Uterus (tissue), 2 donors: ENCODE measurements around the gene NOTCH1.

Experiments
- CTCF ChIP-seq, 4 experiments: fragments of 200-600 bp in 2 of 4; fragments of 450-650 bp in 2 of 4; sonication (generic) in 2 of 4; IDR thresholded peaks; one replicate each; pipeline ENCODE4 v1.5.1; 2016 to 2019; ENCODE audit warnings: antibody characterized with exemption in 4 of 4, mild to moderate bottlenecking in 2 of 4, moderate library complexity in 1 of 4
- POLR2A ChIP-seq, 2 donors: fragments of 450-650 bp; IDR thresholded peaks; one replicate each; pipeline ENCODE4 v1.6.1; 2016; ENCODE audit warnings: antibody characterized with exemption in 2 of 2, mild to moderate bottlenecking in 1 of 2, moderate library complexity in 1 of 2

GRCh38 chr9:136531186-136531903, 14.5 kb downstream of the NOTCH1 start:
- TF ChIP-seq CTCF (IDR thresholded peaks at IDR 0.05): no peak
- no peak for TF ChIP-seq POLR2A (IDR thresholded peaks at IDR 0.05)
